Measurements from ENCODE around the gene IL3RA. TPM values are rescaled to one million over a fixed set of nuclear protein-coding genes. Genes with fewer than 3 reads are reported as not detected.
A peak's percentile ranks its signal among the peaks of the same experiment; 100 is the strongest.

Gene IL3RA
- total RNA-seq, 4 donors from 2014 or later, result 5.0 to 19.1 (median 11.4) TPM

- H3K27ac ChIP-seq (replicated peaks in 1 of 4), result no peak overlapping the region
- H3K27me3 ChIP-seq, result no peaks in the 10 kb centered on the region
- H3K36me3 ChIP-seq, result peaks cover 6 to 46% (median 23%) of the 10 kb centered on the region in 4 donors
- 87% methylated on average over 15 of the region's 15 CpGs for WGBS
- no peak for DNase-seq (ENCODE audit: extremely low spot score)
- H3K4me1 ChIP-seq, result peaks cover 7 to 24% (median 21%) of the 10 kb centered on the region in 4 donors
- intact Hi-C loops (cut with DNase I), result no loop called here
- TF ChIP-seq CTCF (IDR thresholded peaks at IDR 0.05) (no peak), EP300 (IDR thresholded peaks at IDR 0.05) (no peak), POLR2AphosphoS5 (IDR thresholded peaks at IDR 0.05) (no peak), POLR2A (IDR thresholded peaks at IDR 0.05; ENCODE audit: low read depth) (no peak)
- no peaks in the 10 kb centered on the region for H3K9me3 ChIP-seq
- no peak overlapping the region for H3K4me3 ChIP-seq
Measured at GRCh38 chrX:1397001-1397400, 60.4 kb downstream of the IL3RA start.

- no peaks in the 10 kb centered on the region for H3K27me3 ChIP-seq
- H3K4me3 ChIP-seq, result no peak overlapping the region
- intact Hi-C loops (cut with DNase I), result no loop called here
- peaks cover 7 to 24% (median 21%) of the 10 kb centered on the region in 4 donors for H3K4me1 ChIP-seq
- no peak for DNase-seq (ENCODE audit: extremely low spot score)
- no peak overlapping the region for H3K27ac ChIP-seq (replicated peaks in 1 of 4)
- WGBS, result 92% methylated on average over 25 of the region's 29 CpGs
- TF ChIP-seq EP300 (IDR thresholded peaks at IDR 0.05), result no peak
- TF ChIP-seq POLR2A (IDR thresholded peaks at IDR 0.05; ENCODE audit: low read depth), result no peak
- TF ChIP-seq POLR2AphosphoS5 (IDR thresholded peaks at IDR 0.05), result no peak
- no peak for TF ChIP-seq CTCF (IDR thresholded peaks at IDR 0.05)
- H3K9me3 ChIP-seq, result no peaks in the 10 kb centered on the region
- H3K36me3 ChIP-seq, result peaks cover 6 to 52% (median 26%) of the 10 kb centered on the region in 4 donors
Measured at GRCh38 chrX:1397441-1398270, 61.1 kb downstream of the IL3RA start.

GRCh38 chrX:1398431-1399340 is 62.1 kb downstream of the IL3RA start:
- Histone ChIP-seq H3K27me3 (no peaks in the 10 kb centered on the region), H3K27ac (replicated peaks in 1 of 4) (no peak overlapping the region), H3K4me3 (no peak overlapping the region), H3K9me3 (no peaks in the 10 kb centered on the region), H3K36me3 (peaks cover 13 to 62% (median 35%) of the 10 kb centered on the region in 4 donors), H3K4me1 (peaks cover 4 to 16% (median 14%) of the 10 kb centered on the region in 4 donors)
- TF ChIP-seq POLR2AphosphoS5 (IDR thresholded peaks at IDR 0.05) (peak in 1 of 2 donors; percentile 11), EP300 (IDR thresholded peaks at IDR 0.05) (no peak)
- 88% methylated on average over 26 of the region's 29 CpGs for WGBS
- intact Hi-C loops (cut with DNase I), result no loop called here
- no peak for DNase-seq (ENCODE audit: extremely low spot score)

GRCh38 chrX:1400049-1400448 is 63.5 kb downstream of the IL3RA start:
- Histone ChIP-seq H3K36me3 (peaks cover 13 to 73% (median 46%) of the 10 kb centered on the region in 4 donors), H3K9me3 (no peaks in the 10 kb centered on the region), H3K4me1 (peaks cover 0 to 3% (median under 1%) of the 10 kb centered on the region in 4 donors), H3K4me3 (no peak overlapping the region), H3K27ac (replicated peaks in 1 of 4) (no peak overlapping the region), H3K27me3 (no peaks in the 10 kb centered on the region)
- TF ChIP-seq EP300 (IDR thresholded peaks at IDR 0.05), result no peak
- 98% methylated on average over 8 of the region's 12 CpGs for WGBS
- DNase-seq (ENCODE audit: extremely low spot score), result no peak
- intact Hi-C loops (cut with DNase I), result no loop called here

- no peak overlapping the region for H3K4me3 ChIP-seq
- intact Hi-C loops (cut with DNase I), result no loop called here
- 81% methylated on average over 26 of the region's 27 CpGs for WGBS
- TF ChIP-seq POLR2AphosphoS5 (IDR thresholded peaks at IDR 0.05) (no peak), EP300 (IDR thresholded peaks at IDR 0.05) (no peak), POLR2A (IDR thresholded peaks at IDR 0.05; ENCODE audit: low read depth) (no peak), CTCF (IDR thresholded peaks at IDR 0.05) (no peak)
- H3K36me3 ChIP-seq, result peaks cover 20 to 78% (median 55%) of the 10 kb centered on the region in 4 donors
- H3K27ac ChIP-seq (replicated peaks in 1 of 4), result no peak overlapping the region
- H3K4me1 ChIP-seq, result no peaks in the 10 kb centered on the region
- H3K27me3 ChIP-seq, result no peaks in the 10 kb centered on the region
- no peaks in the 10 kb centered on the region for H3K9me3 ChIP-seq
- no peak for DNase-seq (ENCODE audit: extremely low spot score)
Measured at GRCh38 chrX:1400742-1401471, 64.3 kb downstream of the IL3RA start.
